22Rv1 (cell line): Measurements from ENCODE around the gene HAT1.

Experiments used
- ZFX ChIP-seq: fragments of 450-650 bp; IDR thresholded peaks from 2 replicates; pipeline ENCODE4 v1.6.1; 2017; ENCODE audit warnings: antibody characterized with exemption, borderline replicate concordance
- TF ChIP-seq, protein P1 (sequence below): fragments of 450-650 bp; IDR thresholded peaks from 2 replicates; pipeline ENCODE4 v1.5.1; 2017; ENCODE audit warnings: mild to moderate bottlenecking

DNA sequence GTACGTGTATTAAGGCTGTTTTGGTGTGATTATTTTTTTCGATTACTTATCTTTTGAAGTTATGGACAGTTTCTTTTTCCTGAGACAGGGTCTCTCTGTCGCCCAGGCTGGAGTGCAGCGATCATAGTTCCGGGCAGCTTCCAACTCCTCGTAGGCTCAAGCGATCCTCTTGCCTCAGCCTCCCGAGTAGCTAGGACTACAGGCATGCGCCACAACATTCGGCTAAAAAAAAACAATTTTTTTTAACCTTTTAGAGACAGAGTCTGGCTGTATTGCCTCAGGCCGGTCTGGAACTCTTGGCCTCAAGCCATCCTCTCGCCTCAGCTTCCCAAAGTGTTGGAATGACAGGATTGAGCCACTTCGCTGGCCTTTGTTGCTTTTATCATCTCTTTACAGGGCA lies 945 bp downstream of the HAT1 start:
- TF ChIP-seq, protein P1, sequence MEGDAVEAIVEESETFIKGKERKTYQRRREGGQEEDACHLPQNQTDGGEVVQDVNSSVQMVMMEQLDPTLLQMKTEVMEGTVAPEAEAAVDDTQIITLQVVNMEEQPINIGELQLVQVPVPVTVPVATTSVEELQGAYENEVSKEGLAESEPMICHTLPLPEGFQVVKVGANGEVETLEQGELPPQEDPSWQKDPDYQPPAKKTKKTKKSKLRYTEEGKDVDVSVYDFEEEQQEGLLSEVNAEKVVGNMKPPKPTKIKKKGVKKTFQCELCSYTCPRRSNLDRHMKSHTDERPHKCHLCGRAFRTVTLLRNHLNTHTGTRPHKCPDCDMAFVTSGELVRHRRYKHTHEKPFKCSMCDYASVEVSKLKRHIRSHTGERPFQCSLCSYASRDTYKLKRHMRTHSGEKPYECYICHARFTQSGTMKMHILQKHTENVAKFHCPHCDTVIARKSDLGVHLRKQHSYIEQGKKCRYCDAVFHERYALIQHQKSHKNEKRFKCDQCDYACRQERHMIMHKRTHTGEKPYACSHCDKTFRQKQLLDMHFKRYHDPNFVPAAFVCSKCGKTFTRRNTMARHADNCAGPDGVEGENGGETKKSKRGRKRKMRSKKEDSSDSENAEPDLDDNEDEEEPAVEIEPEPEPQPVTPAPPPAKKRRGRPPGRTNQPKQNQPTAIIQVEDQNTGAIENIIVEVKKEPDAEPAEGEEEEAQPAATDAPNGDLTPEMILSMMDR: no peak
- TF ChIP-seq ZFX: no peak
